K562 (cell line): ENCODE data around the gene RTL10. TPM values are rescaled to one million over a fixed set of nuclear protein-coding genes. Genes with fewer than 3 reads are reported as not detected.
A peak's percentile ranks its signal among the peaks of the same experiment; 100 is the strongest.

Experiments
- ATF1 ChIP-seq, 2 experiments: fragments of 450-650 bp in 1 of 2; IDR thresholded peaks; 2 replicates each; pipeline ENCODE4 v1.6.1; 2016; ENCODE audit warnings: missing compliant biosample characterization in 1 of 2, missing genetic modification characterization in 1 of 2
- CBFA2T3 ChIP-seq: fragments of 450-650 bp; IDR thresholded peaks from 2 replicates; pipeline ENCODE4 v1.6.1; 2017
- FOXJ3 ChIP-seq: sonication (generic); formaldehyde crosslinking; IDR thresholded peaks from 2 replicates; pipeline ENCODE4 v1.4.0; 2020; ENCODE audit warnings: mild to moderate bottlenecking, missing genetic modification reagents
- GATAD2B ChIP-seq: fragments of 450-650 bp; IDR thresholded peaks from 2 replicates; pipeline ENCODE4 v1.6.1; 2017; ENCODE audit warnings: mild to moderate bottlenecking, borderline replicate concordance
- HDAC1 ChIP-seq, 2 experiments: fragments of 450-650 bp; IDR thresholded peaks; 2 replicates each; pipeline ENCODE4 v1.6.1; 2016 to 2017; ENCODE audit warnings: inconsistent platforms in 1 of 2, mild to moderate bottlenecking in 1 of 2, moderate library complexity in 1 of 2
- HOXB6 ChIP-seq: fragments of 250-450 bp; sonication (Bioruptor Pico); IDR thresholded peaks from 2 replicates; pipeline ENCODE4 v1.5.1; 2022; ENCODE audit warnings: mild to moderate bottlenecking, borderline replicate concordance
- NCOR1 ChIP-seq: fragments of 450-650 bp; IDR thresholded peaks from 2 replicates; pipeline ENCODE4 v1.6.1; 2016; ENCODE audit warnings: mild to moderate bottlenecking, moderate library complexity
- NONO ChIP-seq, 2 experiments: fragments of 200-400 bp in 1 of 2; fragments of 450-650 bp in 1 of 2; formaldehyde crosslinking in 1 of 2; IDR thresholded peaks; 2 replicates each; pipeline ENCODE4 v1.6.1; 2017; ENCODE audit warnings: low read depth in 2 of 2, mild to moderate bottlenecking in 2 of 2, moderate library complexity in 2 of 2, low read length in 1 of 2
- TAF1 ChIP-seq: IDR thresholded peaks from 2 replicates; pipeline ENCODE4 v1.6.1; 2011; ENCODE audit warnings: mild to moderate bottlenecking, low read length, moderate library complexity; ENCODE audit not compliant: insufficient read depth, control insufficient read depth, severe bottlenecking; ENCODE audit errors: extremely low read depth
- TAL1 ChIP-seq: fragments of 450-650 bp; IDR thresholded peaks from 2 replicates; pipeline ENCODE4 v1.6.1; 2016; ENCODE audit warnings: mild to moderate bottlenecking
- ZFPM2 ChIP-seq: fragments of 250-450 bp; sonication (Bioruptor Pico); IDR thresholded peaks from 2 replicates; pipeline ENCODE4 v1.5.1; 2022; ENCODE audit warnings: mild to moderate bottlenecking
- polyA plus RNA-seq, 8 experiments: library from polyadenylated mRNA; depleted of rRNA in 4 of 8; stranded (reverse) in 5 of 8; unstranded in 3 of 8; fragments of >200 nt; fragmentation: Nextera tagmentation in 2 of 8; fragmentation: Illumina TruSeq in 1 of 8; extraction: Ambion mirVana in 2 of 8; extraction: Trizol in 1 of 8; gene quantifications; 2 replicates each; pipeline versions ENCODE4 v1.2.1 to v1.2.3, GENCODE V29; 2011 to 2014; ENCODE audit warnings: inconsistent platforms in 1 of 8, missing spikeins in 1 of 8
- total RNA-seq, 7 experiments: library from RNA; depleted of rRNA in 6 of 7; stranded (reverse); fragments of >200 nt in 6 of 7; fragmentation: Illumina TruSeq in 2 of 7; extraction: Trizol in 2 of 7; gene quantifications; 2 replicates each; pipeline versions ENCODE4 v1.2.1 to v1.2.3, GENCODE V29; 2011 to 2021; ENCODE audit warnings: low replicate concordance in 1 of 7
- TF ChIP-seq, protein P1 (sequence below): fragments of 200-600 bp; sonication (generic); IDR thresholded peaks from one replicate; pipeline ENCODE4 v1.6.1; 2012; ENCODE audit warnings: mild to moderate bottlenecking, low read depth, low read length, inconsistent platforms
- TF ChIP-seq, protein P2 (sequence below): IDR thresholded peaks from 2 replicates; pipeline ENCODE4 v1.6.1; 2011; ENCODE audit warnings: borderline replicate concordance, low read depth, mild to moderate bottlenecking, moderate library complexity, low read length; ENCODE audit not compliant: insufficient read depth, poor library complexity, severe bottlenecking

RTL10 gene
- total and polyA plus RNA-seq, 9 of the 15 experiments (the other 6 are each of a cell fraction or from before 2014, with no cell fraction given): 19.8 to 75.5 (median 32.5) TPM

DNA sequence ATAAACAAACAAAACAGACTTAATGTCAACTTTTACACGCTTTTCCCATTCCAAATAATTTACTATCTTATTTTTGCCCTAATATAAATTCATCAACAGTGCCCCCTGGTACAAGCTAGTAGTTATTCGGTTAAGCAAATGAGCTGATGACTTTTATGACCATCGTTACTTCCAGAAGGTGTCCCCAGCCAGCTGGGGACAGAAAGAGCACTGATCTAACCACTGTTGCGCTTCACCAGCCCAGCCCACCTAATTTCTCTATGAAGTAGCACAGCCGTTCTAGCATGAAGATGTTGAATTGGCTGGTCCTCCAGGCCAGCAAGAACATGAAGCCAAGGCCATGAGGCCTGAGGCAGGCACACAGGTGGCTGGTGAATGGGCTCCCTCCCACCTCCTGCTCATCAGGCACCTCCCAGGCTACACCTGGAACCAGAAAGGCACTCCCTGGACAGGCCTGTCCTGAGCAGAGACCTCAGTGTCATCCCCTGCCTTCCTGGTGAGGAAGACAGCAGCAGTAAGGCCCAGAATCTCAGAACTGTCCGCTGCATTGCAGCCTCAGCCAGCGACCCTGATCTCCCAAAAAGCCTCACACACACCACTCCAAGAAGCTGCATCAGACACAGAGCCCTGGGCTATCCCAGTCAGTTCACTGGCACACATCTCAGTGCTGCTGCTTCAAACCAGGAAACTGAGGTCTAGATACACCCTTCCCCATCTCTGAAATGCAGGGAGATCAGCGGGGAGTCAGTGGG lies 12.9 kb downstream of the RTL10 start (continued):
- TF ChIP-seq, protein P1, sequence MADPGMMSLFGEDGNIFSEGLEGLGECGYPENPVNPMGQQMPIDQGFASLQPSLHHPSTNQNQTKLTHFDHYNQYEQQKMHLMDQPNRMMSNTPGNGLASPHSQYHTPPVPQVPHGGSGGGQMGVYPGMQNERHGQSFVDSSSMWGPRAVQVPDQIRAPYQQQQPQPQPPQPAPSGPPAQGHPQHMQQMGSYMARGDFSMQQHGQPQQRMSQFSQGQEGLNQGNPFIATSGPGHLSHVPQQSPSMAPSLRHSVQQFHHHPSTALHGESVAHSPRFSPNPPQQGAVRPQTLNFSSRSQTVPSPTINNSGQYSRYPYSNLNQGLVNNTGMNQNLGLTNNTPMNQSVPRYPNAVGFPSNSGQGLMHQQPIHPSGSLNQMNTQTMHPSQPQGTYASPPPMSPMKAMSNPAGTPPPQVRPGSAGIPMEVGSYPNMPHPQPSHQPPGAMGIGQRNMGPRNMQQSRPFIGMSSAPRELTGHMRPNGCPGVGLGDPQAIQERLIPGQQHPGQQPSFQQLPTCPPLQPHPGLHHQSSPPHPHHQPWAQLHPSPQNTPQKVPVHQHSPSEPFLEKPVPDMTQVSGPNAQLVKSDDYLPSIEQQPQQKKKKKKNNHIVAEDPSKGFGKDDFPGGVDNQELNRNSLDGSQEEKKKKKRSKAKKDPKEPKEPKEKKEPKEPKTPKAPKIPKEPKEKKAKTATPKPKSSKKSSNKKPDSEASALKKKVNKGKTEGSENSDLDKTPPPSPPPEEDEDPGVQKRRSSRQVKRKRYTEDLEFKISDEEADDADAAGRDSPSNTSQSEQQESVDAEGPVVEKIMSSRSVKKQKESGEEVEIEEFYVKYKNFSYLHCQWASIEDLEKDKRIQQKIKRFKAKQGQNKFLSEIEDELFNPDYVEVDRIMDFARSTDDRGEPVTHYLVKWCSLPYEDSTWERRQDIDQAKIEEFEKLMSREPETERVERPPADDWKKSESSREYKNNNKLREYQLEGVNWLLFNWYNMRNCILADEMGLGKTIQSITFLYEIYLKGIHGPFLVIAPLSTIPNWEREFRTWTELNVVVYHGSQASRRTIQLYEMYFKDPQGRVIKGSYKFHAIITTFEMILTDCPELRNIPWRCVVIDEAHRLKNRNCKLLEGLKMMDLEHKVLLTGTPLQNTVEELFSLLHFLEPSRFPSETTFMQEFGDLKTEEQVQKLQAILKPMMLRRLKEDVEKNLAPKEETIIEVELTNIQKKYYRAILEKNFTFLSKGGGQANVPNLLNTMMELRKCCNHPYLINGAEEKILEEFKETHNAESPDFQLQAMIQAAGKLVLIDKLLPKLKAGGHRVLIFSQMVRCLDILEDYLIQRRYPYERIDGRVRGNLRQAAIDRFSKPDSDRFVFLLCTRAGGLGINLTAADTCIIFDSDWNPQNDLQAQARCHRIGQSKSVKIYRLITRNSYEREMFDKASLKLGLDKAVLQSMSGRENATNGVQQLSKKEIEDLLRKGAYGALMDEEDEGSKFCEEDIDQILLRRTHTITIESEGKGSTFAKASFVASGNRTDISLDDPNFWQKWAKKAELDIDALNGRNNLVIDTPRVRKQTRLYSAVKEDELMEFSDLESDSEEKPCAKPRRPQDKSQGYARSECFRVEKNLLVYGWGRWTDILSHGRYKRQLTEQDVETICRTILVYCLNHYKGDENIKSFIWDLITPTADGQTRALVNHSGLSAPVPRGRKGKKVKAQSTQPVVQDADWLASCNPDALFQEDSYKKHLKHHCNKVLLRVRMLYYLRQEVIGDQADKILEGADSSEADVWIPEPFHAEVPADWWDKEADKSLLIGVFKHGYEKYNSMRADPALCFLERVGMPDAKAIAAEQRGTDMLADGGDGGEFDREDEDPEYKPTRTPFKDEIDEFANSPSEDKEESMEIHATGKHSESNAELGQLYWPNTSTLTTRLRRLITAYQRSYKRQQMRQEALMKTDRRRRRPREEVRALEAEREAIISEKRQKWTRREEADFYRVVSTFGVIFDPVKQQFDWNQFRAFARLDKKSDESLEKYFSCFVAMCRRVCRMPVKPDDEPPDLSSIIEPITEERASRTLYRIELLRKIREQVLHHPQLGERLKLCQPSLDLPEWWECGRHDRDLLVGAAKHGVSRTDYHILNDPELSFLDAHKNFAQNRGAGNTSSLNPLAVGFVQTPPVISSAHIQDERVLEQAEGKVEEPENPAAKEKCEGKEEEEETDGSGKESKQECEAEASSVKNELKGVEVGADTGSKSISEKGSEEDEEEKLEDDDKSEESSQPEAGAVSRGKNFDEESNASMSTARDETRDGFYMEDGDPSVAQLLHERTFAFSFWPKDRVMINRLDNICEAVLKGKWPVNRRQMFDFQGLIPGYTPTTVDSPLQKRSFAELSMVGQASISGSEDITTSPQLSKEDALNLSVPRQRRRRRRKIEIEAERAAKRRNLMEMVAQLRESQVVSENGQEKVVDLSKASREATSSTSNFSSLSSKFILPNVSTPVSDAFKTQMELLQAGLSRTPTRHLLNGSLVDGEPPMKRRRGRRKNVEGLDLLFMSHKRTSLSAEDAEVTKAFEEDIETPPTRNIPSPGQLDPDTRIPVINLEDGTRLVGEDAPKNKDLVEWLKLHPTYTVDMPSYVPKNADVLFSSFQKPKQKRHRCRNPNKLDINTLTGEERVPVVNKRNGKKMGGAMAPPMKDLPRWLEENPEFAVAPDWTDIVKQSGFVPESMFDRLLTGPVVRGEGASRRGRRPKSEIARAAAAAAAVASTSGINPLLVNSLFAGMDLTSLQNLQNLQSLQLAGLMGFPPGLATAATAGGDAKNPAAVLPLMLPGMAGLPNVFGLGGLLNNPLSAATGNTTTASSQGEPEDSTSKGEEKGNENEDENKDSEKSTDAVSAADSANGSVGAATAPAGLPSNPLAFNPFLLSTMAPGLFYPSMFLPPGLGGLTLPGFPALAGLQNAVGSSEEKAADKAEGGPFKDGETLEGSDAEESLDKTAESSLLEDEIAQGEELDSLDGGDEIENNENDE: peak; percentile 25
- TF ChIP-seq NCOR1 (no peak), TAF1 (no peak), FOXJ3 (no peak), ATF1 (CRISPR knock-in tag; IDR thresholded peaks at IDR 0.05) (no peak), ATF1 (tag; IDR thresholded peaks at IDR 0.05) (no peak), HDAC1 (IDR thresholded peaks at IDR 0.05) (no peak), GATAD2B (no peak), CBFA2T3 (no peak), TAL1 (no peak), ZFPM2 (no peak), HOXB6 (CRISPR knock-in tag) (no peak), NONO (IDR thresholded peaks at IDR 0.05; ENCODE audit: low read depth in 2 of 2, low read length in 1 of 2) (no peak)
- TF ChIP-seq, protein P2, sequence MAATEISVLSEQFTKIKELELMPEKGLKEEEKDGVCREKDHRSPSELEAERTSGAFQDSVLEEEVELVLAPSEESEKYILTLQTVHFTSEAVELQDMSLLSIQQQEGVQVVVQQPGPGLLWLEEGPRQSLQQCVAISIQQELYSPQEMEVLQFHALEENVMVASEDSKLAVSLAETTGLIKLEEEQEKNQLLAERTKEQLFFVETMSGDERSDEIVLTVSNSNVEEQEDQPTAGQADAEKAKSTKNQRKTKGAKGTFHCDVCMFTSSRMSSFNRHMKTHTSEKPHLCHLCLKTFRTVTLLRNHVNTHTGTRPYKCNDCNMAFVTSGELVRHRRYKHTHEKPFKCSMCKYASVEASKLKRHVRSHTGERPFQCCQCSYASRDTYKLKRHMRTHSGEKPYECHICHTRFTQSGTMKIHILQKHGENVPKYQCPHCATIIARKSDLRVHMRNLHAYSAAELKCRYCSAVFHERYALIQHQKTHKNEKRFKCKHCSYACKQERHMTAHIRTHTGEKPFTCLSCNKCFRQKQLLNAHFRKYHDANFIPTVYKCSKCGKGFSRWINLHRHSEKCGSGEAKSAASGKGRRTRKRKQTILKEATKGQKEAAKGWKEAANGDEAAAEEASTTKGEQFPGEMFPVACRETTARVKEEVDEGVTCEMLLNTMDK: no peak
